ENCODE measurements around the gene ZKSCAN8. TPM values are rescaled to one million over a fixed set of nuclear protein-coding genes. Genes with fewer than 3 reads are reported as not detected.

Gene ZKSCAN8
- total RNA-seq, 1 experiment from 2014 or later = 25.4 TPM

DNA sequence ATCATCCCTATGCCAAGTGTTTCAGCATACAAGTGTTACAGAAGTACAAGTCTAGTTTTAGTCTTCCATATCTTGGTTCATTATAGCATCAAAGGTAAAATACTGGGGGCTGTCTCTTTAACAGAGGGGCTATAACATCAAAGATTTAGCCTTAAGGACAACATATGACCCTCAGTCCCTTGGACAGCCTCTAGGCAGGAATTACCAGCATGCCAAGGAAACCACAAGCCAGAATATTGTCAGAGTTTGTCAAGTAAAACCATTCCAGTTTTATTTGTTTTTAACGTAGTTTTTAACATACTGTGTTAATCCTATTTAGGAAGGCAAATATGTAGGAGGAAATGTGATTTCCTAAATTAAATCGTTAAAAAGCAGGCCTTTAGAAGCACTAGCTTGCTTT, 18.6 kb downstream of the ZKSCAN8 start:
- Mint-ChIP-seq H3K4me1 (peaks cover 8 to 14% of the 10 kb centered on the region in 2 experiments), H3K27me3 (ENCODE audit: low read depth) (peaks cover 38% of the 10 kb centered on the region), H3K36me3 (ENCODE audit: insufficient read depth in 1 of 3, low read depth in 3 of 3) (peaks cover 16 to 35% (median 33%) of the 10 kb centered on the region in 3 experiments), H3K4me3 (no peak overlapping the region), H3K27ac (no peak overlapping the region), H3K9me3 (no peaks in the 10 kb centered on the region; a peak in 1 of 5 replicates)
- Histone ChIP-seq H2BK15ac (ENCODE audit: low read depth, low read length) (no peak overlapping the region), H3K18ac (ENCODE audit: insufficient read length, low read depth, low read length) (no peak overlapping the region), H3T11ph (ENCODE audit: low read length) (no peak overlapping the region), H2BK20ac (ENCODE audit: low read depth, low read length, poor library complexity, severe bottlenecking) (no peak overlapping the region), H2BK12ac (ENCODE audit: insufficient read length, low read depth, low read length) (no peak overlapping the region), H3K9ac (ENCODE audit: extremely low read depth, insufficient read length, low read length) (no peak overlapping the region), H3K79me1 (ENCODE audit: insufficient read depth, low read depth, low read length, poor library complexity, severe bottlenecking) (no peaks in the 10 kb centered on the region), H3K4me1 (ENCODE audit: insufficient read depth, low read length) (no peaks in the 10 kb centered on the region; the same call in 1 of the 2 replicates), H3K27me3 (ENCODE audit: insufficient read depth, low read length) (no peaks in the 10 kb centered on the region), H4K91ac (ENCODE audit: insufficient read length, low read depth, low read length) (no peak overlapping the region), H4K5ac (ENCODE audit: insufficient read length, low read depth, low read length) (no peak overlapping the region), H3K4ac (ENCODE audit: low read depth, low read length) (no peak overlapping the region), H4K20me1 (ENCODE audit: control insufficient read depth, insufficient read depth, insufficient read length) (no peaks in the 10 kb centered on the region), H2AFZ (ENCODE audit: low read length) (no peak overlapping the region), H3K23me2 (ENCODE audit: insufficient read length, low read depth, low read length, poor library complexity, severe bottlenecking) (no peaks in the 10 kb centered on the region), H3K23ac (ENCODE audit: insufficient read length, low read depth, low read length) (no peak overlapping the region), H3K4me2 (ENCODE audit: insufficient read depth, insufficient read length, low read length) (no peak overlapping the region), H3K27ac (ENCODE audit: insufficient read length, low read depth, low read length) (no peak overlapping the region), H2AK5ac (ENCODE audit: insufficient read length, low read length) (no peak overlapping the region), H3K9me3 (ENCODE audit: control insufficient read depth, low read depth, low read length) (no peaks in the 10 kb centered on the region), H3K56ac (ENCODE audit: insufficient read length, low read depth, low read length) (no peak overlapping the region), H2BK120ac (ENCODE audit: low read depth, low read length, poor library complexity, severe bottlenecking) (no peak overlapping the region), H4K8ac (replicated peaks; ENCODE audit: insufficient read length, low read depth, low read length) (no peak overlapping the region), H3K79me2 (ENCODE audit: insufficient read depth, low read length) (no peaks in the 10 kb centered on the region), H2BK5ac (ENCODE audit: insufficient read length, low read length) (no peak overlapping the region), H3K14ac (ENCODE audit: insufficient read depth, low read length) (no peak overlapping the region)
- no CpG with 5 or more reads among the region's 2 CpGs for WGBS (ENCODE audit: extremely low coverage, insufficient read length, low lambda C conversion rate)
- no peak for DNase-seq
- no peak for TF ChIP-seq CTCF (conservative IDR thresholded peaks at IDR 0.05)
